ENCODE results near the gene CLASP1.

DNA sequence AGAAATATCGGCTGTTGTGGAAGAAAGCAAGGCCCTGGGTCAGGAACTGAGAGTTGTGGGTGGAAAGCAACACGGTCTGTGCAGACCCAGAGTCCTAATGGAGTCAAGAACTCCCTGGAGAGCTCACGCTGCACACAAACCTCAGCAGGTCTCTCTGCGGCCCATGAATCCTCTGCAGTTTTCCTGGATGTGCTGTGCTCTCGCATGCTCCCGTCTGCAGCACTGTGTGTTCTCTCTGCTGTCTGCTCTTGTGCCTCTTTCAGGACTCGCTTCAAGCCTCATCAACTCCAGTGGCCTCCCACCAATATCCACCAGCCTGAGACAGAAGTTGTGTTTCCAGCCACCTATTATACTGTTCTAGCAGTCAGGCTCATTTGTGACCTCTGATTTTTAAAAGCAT lies 94.3 kb downstream of the CLASP1 start:
- TF ChIP-seq EZH2phosphoT487 (IDR thresholded peaks at IDR 0.05; ENCODE audit: low read depth), result no peak
- TF ChIP-seq, protein P1, sequence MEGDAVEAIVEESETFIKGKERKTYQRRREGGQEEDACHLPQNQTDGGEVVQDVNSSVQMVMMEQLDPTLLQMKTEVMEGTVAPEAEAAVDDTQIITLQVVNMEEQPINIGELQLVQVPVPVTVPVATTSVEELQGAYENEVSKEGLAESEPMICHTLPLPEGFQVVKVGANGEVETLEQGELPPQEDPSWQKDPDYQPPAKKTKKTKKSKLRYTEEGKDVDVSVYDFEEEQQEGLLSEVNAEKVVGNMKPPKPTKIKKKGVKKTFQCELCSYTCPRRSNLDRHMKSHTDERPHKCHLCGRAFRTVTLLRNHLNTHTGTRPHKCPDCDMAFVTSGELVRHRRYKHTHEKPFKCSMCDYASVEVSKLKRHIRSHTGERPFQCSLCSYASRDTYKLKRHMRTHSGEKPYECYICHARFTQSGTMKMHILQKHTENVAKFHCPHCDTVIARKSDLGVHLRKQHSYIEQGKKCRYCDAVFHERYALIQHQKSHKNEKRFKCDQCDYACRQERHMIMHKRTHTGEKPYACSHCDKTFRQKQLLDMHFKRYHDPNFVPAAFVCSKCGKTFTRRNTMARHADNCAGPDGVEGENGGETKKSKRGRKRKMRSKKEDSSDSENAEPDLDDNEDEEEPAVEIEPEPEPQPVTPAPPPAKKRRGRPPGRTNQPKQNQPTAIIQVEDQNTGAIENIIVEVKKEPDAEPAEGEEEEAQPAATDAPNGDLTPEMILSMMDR (IDR thresholded peaks at IDR 0.05; ENCODE audit: low read depth, low read length), result no peak
